ENCODE data around the gene IFIT1.

DNA sequence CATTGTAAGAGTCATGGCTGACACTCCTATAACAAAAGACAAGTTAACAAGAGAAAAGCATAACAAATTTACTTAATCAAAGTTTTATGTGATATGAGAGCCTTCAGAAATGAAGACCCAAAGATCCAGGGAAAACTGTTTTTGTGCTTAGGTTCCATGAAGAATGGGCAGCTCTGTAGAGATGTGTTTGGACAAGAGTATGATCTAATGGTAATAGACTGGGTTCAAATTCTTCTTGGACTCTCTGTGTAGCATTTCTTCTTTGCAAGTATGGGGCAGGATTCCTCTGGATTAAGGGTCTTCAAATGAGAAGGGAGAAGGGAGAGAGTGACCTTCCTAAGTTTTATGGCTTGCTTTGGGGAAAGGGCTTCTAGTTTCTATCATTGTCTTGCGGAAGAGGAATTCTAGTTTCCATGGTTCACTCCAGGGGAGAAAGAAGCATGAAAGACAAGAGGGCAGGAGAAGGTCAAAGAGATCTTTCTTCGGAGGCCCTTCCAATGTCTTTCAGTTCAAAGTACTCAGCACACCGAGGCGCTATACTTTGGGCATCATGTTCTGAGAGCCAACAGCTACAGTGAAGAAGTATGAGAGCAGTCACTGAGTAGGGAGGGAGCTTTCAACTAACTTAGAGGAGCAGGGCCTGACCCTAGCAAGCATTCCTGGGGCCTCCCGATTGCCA, 49.2 kb upstream of the IFIT1 start:
- TF ChIP-seq CTCF (IDR thresholded peaks at IDR 0.05) (no peak), POLR2A (IDR thresholded peaks at IDR 0.05) (no peak)

Measured in Peyer's patch (tissue), 4 donors.